NCI-H146 treated with DMSO at 0.1 percent for 48 hours (cell line): Measurements from ENCODE around the gene CEP152.
"Not testable (repeated sequence)": the region's sequence is repeated elsewhere in the genome, so short reads cannot be mapped to it uniquely, and the experiment has no call there.

Experiments
- DNase-seq: peaks from one replicate; lab custom pipeline; 2025; ENCODE audit not compliant: unreplicated experiment; lab: John Stamatoyannopoulos, UW

The CEP152 gene

GRCh38 chr15:48805591-48805990 is 5.3 kb downstream of the CEP152 start:
- DNase-seq: no peak

GRCh38 chr15:48803877-48804276 is 7.0 kb downstream of the CEP152 start:
- peak; percentile 45 for DNase-seq

GRCh38 chr15:48802867-48803266 is 8.0 kb downstream of the CEP152 start:
- DNase-seq: no peak

GRCh38 chr15:48802257-48802656 is 8.6 kb downstream of the CEP152 start:
- no peak for DNase-seq

GRCh38 chr15:48800811-48801455 is 9.9 kb downstream of the CEP152 start:
- no peak for DNase-seq

- no peak for DNase-seq
Observed at GRCh38 chr15:48800245-48800644, 10.6 kb downstream of the CEP152 start.

- DNase-seq: peak; percentile 90
Observed at GRCh38 chr15:48798319-48798718, 12.6 kb downstream of the CEP152 start.

GRCh38 chr15:48796930-48797329 is 13.9 kb downstream of the CEP152 start:
- no peak for DNase-seq

GRCh38 chr15:48796521-48796920 is 14.3 kb downstream of the CEP152 start:
- DNase-seq: no peak

- DNase-seq: no peak
Observed at GRCh38 chr15:48795901-48796300, 15.0 kb downstream of the CEP152 start.

GRCh38 chr15:48794697-48795134 is 16.2 kb downstream of the CEP152 start:
- DNase-seq: no peak

- no peak for DNase-seq
Observed at GRCh38 chr15:48792408-48792807, 18.5 kb downstream of the CEP152 start.

- not testable (repeated sequence) for DNase-seq
Observed at GRCh38 chr15:48790466-48791115, 20.3 kb downstream of the CEP152 start.

GRCh38 chr15:48785712-48786111 is 25.2 kb downstream of the CEP152 start:
- DNase-seq: no peak

- DNase-seq: peak; percentile 9
Observed at GRCh38 chr15:48785195-48785594, 25.7 kb downstream of the CEP152 start.

GRCh38 chr15:48784756-48785155 is 26.1 kb downstream of the CEP152 start:
- DNase-seq: no peak

- DNase-seq: no peak
Observed at GRCh38 chr15:48782911-48783310, 28.0 kb downstream of the CEP152 start.

GRCh38 chr15:48781481-48782081 is 29.3 kb downstream of the CEP152 start:
- DNase-seq: no peak

- no peak for DNase-seq
Observed at GRCh38 chr15:48781017-48781416, 29.9 kb downstream of the CEP152 start.

- no peak for DNase-seq
Observed at GRCh38 chr15:48778331-48778730, 32.5 kb downstream of the CEP152 start.

GRCh38 chr15:48777645-48778330 is 33.1 kb downstream of the CEP152 start:
- no peak for DNase-seq

GRCh38 chr15:48775546-48775945 is 35.3 kb downstream of the CEP152 start:
- no peak for DNase-seq
